Endometrium (tissue), 2 donors: ENCODE results near the gene GAL3ST3.
"Not testable (repeated sequence)": the region's sequence is repeated elsewhere in the genome, so short reads cannot be mapped to it uniquely, and the experiment has no call there.

Source experiments
- FAIRE-seq: peaks from 2 replicates; lab custom pipeline; 2012; peaks lifted over from hg19 to GRCh38; lab: Jason Lieb, UNC
- donor health status: control.
- donor health status: control.

The GAL3ST3 gene, protein sequence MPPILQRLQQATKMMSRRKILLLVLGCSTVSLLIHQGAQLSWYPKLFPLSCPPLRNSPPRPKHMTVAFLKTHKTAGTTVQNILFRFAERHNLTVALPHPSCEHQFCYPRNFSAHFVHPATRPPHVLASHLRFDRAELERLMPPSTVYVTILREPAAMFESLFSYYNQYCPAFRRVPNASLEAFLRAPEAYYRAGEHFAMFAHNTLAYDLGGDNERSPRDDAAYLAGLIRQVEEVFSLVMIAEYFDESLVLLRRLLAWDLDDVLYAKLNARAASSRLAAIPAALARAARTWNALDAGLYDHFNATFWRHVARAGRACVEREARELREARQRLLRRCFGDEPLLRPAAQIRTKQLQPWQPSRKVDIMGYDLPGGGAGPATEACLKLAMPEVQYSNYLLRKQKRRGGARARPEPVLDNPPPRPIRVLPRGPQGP

DNA sequence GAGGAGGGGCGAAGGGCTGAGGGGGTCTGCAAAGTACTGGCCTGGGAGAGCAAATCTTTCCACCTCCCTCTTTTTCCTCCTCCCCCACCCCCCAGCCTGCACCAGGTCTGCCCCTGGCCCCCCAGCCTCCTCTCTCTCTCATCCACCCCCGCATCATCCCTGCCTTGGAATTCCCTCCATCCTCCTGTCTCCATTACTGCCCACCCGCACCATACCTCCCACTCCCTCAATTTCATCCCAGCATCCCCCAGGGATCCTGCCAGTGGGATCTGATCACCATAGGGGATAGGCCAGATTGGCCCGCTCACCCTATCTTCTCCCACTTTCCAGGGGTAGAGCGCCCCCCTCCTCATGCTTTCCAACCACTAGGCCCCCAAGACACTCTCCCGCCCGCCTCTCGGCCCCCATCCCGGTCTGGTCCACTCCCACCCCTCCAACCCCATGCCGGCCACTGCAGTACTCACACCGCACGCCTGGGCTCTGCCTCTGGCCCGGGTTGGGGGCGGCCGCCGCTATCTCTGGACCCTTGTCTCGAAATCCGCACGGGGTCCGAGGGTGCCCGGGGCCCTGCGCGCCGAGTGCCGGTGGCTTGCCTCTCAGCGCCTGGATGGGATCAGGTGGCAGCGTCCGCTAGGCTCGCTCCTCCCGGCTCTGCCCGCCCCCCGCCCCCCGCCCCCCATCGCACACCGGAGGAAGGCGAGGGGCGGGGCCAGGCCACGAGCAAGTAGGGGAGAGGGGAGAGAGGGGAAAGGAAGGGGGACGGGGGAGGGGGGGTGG is at the start of gene GAL3ST3:
TSS of gene GAL3ST3 (minus strand) at position 615 of the 777 bp plus-strand sequence. CDS start 3,746 bp downstream, outside the sequence.
- FAIRE-seq, result no peak

DNA sequence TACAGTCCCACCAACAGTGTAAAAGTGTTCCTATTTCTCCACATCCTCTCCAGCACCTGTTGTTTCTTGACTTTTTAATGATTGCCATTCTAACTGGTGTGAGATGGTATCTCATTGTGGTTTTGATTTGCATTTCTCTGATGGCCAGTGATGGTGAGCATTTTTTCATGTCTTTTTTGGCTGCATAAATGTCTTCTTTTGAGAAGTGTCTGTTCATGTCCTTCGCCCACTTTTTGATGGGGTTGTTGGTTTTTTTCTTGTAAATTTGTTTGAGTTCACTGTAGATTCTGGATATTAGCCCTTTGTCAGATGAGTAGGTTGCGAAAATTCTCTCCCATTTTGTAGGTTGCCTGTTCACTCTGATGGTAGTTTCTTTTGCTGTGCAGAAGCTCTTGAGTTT is 43.2 kb upstream of the GAL3ST3 start:
- not testable (repeated sequence) for FAIRE-seq

DNA sequence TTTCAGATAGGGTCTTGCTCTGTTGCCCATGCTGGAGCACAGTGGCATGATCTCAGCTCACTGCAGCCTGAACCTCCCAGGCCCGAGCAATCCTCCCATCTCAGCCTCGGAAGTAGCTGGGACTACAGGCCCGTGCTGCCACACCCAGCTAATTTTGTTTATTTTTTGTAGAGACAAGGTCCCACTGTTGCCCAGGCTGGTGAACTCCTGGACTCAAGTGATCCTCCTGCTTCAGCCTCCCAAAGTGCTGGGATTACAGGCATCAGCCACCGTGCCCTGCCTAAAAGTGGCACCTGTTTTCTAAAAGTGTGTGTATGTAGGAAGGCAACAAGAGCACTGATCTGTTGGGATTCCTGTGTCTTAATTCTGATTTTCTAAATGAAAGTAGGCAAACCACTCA is 41.3 kb upstream of the GAL3ST3 start:
- FAIRE-seq, result no peak

DNA sequence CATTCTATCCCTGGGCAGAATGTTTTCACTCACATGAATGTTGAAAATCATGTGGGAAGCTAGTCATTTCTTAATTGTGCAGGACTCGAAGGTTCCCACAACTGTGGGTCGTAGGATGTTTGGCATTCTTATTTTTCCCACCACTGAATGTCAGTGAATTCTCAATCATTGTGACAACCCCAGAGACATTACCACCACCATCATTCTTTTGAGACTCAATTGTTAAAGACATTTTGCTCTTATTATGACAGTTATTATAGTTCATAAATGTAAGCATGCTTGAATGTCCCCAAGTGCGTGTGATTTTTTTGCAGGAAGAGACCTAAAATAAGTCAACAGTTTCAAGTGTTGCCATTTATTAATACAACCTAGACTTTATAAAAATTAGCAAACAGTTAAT is 40.1 kb upstream of the GAL3ST3 start:
- no peak for FAIRE-seq

DNA sequence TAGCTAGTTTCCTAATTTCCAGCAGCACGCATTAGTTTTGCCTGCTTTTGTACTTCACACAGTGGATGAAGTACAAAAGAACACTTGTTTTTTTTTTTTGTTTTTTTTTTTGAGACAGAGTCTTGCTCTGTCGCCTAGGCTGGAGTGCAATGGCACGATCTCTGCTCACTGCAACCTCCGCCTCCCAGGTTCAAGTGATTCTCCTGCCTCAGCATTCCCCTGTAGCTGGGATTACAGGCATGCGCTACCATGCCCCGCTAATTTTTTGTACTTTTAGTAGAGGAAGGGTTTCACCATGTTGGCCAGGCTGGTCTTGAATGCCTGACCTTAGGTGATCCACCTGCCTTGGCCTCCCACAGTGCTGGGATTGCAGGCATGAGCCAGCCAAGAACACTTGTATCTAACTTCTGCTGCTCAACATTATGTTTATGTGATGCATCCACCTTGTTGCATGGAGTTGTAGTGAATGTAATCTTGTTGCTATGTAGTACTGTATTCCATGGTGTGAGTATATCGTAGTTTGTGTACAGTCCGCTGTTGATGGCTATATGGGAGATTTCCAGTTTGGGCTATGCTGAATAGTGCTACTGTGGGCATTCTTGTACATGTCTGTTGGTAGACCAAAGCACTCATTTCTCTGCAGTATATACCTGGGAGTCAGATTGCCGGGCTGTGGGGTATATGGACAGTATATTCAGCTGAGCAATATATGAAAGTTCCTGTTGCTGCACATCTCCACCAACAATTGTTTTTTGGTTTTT is 38.4 kb upstream of the GAL3ST3 start:
- no peak for FAIRE-seq

DNA sequence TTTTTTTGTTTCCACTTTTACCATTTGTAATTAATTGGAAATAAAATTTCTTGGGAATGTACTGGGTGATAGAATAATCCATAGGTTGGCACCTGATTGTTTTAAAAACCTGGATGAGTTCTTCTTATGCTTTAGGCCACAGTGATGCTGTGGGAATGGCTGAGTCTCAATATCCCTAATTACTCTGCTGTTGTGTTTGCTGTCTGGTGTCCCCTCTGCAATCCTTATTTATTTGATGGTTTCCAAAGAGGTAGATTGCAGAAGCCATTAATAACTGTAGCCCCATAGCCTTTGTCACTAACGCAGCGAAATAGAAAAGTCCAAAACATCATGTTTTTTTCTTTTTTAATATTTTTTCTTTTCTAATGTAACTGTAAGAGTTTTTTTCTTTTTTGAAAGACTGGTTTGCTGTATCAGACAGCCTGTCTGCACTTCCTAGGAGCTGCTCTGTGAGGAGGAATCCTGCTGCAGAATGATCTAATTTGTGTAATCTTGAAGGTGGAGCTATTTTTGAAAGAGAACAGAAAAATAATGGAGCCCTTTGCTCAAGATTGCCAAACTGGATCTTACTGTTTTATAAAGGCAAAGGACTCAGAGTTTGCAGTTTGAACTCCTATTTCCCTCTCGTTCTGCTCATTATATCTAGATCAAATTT is 36.0 kb upstream of the GAL3ST3 start:
- no peak for FAIRE-seq

DNA sequence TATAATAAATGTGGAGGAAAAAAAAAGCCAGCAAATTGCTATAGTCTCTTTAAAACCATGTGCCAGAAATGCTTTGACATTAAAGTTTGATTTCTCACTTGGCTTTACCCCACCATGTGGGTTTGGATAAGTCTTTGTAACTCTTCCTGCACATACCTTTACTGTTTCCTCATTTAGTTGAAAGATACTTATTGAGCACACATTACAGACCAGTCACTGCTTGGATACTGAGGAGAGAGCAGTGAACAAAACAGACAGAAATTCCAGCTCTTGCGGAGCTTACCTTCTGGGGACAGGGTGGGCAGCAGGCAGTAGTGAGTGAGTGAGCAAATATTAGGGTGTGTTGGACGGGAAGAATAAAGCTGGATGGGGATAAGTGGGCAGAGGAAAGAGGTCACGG is 34.8 kb upstream of the GAL3ST3 start:
- FAIRE-seq, result no peak

DNA sequence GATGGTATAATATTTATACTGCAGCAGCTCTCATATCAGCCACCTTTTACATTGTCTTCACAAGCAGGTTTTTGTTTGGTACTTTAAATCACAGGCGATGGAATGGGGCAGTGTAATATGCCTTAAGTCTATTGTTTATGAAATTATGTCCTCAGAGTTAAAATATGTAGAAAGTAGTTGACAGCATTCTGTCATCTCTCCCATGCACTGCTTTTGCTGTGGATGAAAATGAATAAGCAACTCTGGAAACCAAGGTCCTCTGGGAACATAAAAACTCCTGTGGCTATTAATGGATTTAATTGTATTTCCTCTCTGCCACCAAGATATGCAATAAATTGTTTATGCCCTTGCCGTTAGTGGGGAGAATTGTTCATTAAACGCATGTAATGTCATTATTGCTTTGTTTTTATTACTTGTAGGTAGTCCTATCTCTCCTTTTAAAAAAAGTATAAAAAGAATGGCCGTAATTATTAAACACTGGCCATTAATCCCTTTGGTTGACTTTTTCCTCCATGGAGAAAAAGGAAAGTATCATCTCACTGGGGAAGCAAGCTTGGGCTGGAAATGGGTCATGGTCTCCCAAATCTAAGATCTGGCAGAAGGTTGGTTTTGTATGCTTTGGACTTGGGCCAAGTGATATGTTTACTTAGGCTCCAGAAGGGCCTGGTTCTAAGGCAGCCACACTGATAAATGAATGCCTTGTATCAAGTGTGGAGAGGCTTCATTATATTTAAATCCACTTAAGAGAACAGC is 34.2 kb upstream of the GAL3ST3 start:
- no peak for FAIRE-seq

DNA sequence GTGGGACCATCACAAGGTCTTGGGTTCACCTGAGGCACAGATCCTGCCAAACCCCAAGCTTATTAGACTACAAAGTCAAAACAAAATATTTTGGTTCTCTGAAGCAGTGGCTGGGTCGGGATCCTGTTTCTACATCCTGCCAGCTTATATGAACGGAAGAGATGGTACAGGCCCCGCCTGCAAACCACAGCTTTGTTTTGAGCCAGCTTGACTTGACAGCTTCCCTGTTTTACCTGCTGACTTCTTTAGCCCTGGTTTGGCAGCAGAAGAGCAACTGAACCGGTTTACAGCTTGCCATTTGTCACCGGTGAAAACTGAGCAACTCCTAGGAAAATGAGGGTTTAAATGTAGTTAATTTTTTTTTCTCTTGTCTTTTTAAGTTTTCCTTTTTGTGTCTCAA is 32.5 kb upstream of the GAL3ST3 start:
- FAIRE-seq, result no peak

DNA sequence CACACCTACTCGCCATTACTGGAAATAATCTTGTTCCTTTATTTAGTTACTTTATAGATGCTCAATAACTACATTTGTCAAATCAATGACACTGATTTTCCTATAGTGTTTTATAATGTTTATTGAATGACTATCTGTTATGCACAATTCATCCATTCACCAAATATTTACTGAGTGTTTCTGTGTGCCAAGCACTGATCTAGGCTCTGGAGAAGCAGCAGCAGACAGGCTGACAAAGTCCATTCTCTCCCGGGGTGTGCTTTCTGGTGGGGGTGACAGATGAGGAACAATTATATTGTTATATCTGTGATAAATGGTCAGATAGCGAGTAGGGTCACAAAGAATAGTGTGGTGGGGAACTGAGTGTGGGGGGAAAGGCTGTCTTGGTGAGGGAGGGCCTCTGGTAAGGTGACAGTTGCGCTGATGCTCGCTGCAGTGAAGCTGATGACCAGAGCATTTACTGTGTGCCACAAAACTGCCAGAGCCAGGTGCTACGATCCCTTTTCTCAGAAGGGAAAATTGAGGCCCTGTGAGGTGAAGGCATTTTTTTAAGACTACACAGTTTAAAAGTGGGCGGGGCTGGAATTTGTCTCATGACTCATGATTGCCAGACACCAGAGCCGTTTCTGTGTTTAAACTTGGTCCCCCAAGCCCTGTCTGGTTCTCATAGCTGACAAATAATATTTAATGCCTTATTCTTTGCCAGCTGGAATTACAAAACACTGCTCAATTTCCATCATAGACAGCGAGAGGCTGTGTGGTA is 31.3 kb upstream of the GAL3ST3 start:
- no peak for FAIRE-seq

DNA sequence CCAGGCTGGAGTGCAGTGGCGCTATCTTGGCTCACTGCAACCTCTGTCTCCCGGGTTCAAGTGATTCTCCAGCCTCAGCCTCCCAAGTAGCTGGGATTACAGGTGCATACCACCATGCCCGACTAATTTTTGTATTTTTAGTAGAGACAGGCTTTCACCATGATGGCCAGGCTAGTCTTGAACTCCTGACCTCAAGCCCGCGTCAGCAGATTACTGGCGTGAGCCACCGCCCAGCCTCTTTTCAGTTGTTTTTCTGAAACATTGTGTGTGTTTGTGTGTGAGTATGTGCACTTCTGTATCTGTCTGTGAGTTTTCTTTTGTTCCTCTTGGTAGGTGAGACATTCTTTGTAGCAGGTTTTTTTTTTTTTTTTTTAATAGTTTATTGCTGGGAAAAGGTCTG is 30.0 kb upstream of the GAL3ST3 start:
- not testable (repeated sequence) for FAIRE-seq

DNA sequence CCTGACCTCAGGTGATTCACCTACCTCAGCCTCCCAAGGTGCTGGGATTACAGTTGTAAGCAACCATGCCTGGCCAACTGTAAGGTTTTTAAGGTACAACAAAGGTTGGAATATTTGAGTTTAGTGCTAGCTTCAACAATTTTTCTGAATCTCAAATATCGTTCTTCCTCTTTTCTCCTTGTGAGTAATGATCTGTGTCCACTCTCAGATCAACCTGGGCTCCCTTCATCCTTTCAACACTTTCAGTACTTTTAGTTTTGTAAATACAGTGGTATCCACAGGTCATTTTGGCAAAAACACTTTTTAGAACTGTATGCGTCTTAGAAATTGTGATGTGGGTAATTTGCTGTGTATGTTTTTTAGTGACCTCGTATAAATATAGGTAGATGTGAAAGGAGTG is 29.0 kb upstream of the GAL3ST3 start:
- no peak for FAIRE-seq

DNA sequence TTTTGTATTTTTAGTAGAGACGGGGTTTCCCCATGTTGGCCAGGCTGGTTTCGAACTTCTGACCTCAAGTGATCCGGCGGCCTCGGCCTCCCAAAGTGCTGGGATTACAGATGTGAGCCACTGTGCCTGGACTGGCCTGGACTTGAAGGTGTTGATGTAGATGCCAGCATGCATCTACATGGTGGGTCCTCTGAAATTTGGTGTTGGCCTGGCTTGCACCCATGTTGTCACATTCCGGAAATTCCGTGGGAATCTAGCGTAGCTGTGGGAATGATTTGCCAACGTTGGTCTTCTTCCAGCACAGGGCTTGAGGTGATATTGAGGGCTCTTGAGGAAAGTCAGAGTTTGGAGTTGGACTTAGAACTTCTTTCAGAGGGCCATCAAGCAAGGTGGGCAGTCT is 27.6 kb upstream of the GAL3ST3 start:
- FAIRE-seq, result no peak

DNA sequence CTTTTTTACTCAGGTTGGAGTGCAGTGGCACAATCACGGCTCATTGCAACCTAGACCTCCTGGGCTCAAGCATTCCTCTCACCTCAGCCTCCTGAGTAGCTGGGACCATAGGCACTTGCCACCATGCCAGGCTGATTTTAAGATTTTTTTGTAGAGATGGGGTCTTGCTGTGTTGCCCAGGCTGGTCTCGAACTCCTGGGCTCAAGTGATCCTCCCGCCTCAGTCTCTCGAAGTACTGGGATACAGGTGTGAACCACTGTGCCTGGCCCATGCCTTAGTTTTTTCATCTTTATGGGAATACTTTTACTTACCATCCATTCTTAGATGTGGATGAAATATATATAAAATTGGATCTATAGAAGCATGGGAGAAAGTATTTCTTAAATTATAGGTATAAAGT is 26.3 kb upstream of the GAL3ST3 start:
- no peak for FAIRE-seq

DNA sequence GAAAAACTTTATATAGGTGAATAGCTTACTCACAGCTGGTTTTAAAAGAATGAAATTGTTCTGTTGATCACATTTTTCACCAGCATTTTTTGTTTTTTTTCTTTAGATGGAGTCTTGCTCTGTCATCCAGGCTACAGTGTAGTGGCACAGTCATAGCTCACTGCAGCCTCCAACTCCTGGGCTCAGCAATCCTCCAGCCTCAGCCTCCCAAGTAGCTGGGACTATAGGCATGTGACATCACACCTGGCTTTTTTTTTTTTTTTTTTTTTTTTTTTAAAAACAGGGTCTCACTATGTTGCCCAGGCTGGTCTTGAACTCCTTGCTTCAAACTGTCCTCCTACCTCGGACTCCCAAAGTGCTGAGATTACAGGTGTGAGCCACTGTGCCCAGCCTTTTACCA is 24.7 kb upstream of the GAL3ST3 start:
- no peak for FAIRE-seq

DNA sequence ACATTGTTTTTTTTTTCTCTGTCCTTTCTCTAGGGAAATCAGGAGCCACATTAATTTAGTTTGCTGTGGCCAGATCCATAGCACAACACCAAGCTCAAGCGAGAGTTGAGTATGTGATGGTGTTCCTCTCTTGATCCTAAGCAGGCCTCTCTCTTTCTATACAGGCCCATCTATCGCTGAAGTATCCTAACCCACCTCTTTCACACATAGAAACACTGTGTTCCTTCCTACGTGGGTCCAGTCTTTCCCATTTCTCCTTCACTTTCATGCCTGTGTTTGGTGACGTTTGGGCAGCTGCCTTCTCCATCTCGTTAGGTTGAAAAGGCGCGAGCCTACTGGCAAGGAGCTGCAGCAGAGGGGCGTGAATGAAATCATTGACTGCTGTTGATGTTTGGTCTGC is 23.6 kb upstream of the GAL3ST3 start:
- FAIRE-seq, result no peak

DNA sequence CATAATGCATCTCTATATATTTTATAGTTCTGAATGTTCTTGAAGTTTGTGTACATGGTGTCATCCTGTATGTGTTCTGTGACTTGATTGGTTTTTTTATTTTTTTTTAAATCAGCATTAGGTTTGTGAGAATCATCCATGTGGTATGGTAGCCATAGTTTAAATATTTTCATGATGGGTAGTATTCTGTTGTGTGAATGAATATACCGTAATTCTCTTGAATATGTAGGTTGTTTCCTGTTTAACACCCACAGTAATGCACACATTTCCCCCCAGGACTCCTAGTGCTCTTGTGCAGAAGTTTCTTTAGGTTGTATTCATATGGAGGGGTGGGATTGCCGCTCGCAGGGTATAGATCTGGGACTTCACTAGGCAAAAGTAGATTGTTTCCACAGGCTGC is 23.1 kb upstream of the GAL3ST3 start:
- no peak for FAIRE-seq

DNA sequence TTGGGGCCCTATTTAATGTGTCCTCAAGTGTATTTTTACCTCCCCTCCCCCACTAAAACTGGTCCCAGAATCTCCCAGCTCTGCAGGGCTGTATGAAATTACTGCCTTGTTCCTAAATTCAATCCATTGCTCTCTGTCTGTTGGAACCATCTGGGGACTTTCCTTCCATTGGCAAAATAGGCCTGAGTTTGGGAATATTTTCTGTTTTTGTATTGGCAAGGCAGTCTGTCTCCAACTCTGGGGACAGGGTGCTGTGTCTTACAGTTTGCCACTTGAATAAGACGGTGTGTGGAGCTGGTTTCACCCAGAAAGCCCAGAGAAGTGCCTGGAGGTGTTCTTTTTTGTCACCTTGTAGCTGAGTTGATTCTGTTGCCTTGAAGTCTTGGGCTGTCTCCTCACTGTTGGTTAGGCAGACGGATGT is 22.4 kb upstream of the GAL3ST3 start:
- FAIRE-seq, result no peak

DNA sequence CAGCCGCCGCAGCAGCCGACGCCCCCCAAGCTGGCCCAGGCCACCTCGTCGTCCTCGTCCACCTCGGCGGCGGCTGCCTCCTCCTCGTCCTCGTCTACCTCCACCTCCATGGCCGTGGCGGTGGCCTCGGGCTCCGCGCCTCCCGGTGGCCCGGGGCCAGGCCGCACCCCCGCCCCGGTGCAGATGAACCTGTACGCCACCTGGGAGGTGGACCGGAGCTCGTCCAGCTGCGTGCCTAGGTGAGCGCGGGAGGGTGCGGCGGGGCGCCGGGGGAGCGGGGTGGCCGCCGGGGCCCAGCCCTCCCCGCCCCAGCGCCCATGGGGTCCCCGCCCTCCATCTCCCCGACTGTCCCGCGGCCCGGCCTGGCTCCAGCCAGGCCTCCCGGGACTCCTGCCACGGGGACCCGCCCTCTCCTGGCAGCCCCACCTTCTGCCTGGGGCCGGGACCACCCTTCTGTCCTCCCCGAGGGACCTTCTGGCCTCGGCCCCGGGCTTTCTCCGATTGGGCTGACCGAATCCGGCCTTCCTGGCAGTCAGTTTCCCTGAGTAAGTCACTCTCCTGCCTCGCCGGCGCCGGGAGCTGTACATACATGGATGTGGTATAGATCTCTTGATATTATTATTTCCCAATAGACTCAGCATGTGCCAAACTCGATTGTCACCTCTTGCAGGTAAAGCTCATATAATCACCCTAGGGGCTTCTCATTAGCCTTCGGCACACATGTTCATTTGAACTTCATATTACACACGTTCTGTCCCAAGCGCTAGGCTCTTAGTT is 21.8 kb upstream of the GAL3ST3 start:
- FAIRE-seq, result no peak
